GM10266 (cell line): ENCODE measurements around the gene UTRN.

ENCODE experiments used
- DNase-seq: peaks from one replicate; pipeline ENCODE4 v3.0.0; 2012; ENCODE audit errors: extremely low spot score
- CTCF ChIP-seq: IDR thresholded peaks from 2 replicates; pipeline ENCODE4 v1.5.1; 2012; ENCODE audit warnings: mild to moderate bottlenecking, low read depth; ENCODE audit not compliant: control insufficient read depth, insufficient read depth; ENCODE audit errors: missing control alignments

The UTRN gene

GRCh38 chr6:144292372-144292771 lies 7.2 kb downstream of the UTRN start:
- no peak for DNase-seq
- TF ChIP-seq CTCF = no peak

GRCh38 chr6:144294016-144294415 lies 8.9 kb downstream of the UTRN start:
- DNase-seq = no peak
- no peak for TF ChIP-seq CTCF

- no peak for DNase-seq
Measured at GRCh38 chr6:144295211-144295610, 10.1 kb downstream of the UTRN start.

GRCh38 chr6:144295981-144296767 lies 11.0 kb downstream of the UTRN start:
- DNase-seq = no peak
- TF ChIP-seq CTCF = no peak

More at GRCh38 chr6:144295211-144295610, 10.1 kb downstream of the UTRN start:
- TF ChIP-seq CTCF = no peak

DNA sequence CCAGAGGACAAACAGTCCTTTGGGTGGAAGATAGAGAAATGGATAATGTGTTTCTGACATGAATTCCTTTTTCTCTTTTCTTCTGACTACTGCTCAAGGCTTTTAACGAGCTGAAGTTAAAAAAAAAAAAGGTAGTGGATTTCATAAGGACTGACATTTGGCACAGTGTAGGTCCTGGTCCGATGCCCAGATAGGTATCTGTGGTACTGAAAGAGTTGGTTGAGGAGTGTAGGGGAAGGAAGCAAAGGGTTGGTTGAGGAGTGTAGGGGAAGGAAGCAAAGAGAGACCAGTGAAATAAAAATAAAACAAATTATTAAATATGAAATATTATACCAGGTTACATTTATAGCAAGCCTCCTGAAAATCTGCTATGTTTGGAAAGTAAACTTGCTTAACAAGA lies 11.8 kb downstream of the UTRN start:
- DNase-seq = no peak

DNA sequence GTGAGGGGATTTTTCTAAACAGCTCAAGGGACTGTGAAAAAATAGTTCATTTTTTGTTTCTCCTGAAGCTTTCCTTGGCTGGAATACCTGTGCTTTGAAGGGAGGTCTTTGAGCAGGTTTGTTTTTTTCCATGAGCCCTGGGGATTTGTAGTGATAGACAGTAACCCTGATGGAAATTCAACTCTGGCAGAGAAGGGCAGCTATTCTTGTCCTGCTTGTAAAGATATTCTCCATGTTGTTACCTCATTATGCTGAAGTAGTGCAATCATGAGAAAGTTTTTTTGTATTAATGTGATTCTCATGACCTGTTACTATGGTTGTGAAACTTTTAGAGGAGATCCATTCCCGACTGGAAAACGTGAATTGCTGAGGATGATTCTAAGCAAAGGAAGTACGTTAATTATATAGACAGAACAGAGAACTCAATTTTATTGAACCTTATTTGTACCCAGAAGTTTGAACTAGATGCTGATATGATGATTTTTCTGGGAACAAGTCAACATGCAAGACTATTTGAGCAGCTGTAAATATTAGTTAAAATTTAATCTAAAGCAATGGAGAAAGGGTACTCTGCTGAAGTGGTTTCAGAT lies 12.5 kb downstream of the UTRN start:
- DNase-seq = no peak
- TF ChIP-seq CTCF = no peak

More for the DNA sequence above, 11.8 kb downstream of the UTRN start:
- no peak for TF ChIP-seq CTCF

- TF ChIP-seq CTCF = no peak
- DNase-seq = no peak
Measured at GRCh38 chr6:144298194-144298593, 13.1 kb downstream of the UTRN start.
